ENCODE results near the gene MID1. TPM values are rescaled to one million over a fixed set of nuclear protein-coding genes. Genes with fewer than 3 reads are reported as not detected.

Gene MID1
- total RNA-seq, 1 experiment from 2014 or later = 79.5 TPM

- Histone ChIP-seq H3K9me3 (ENCODE audit: insufficient read depth, low read depth) (no peaks in the 10 kb centered on the region), H3K4me2 (no peak overlapping the region), H3K27ac (no peak overlapping the region), H3K4me3 (no peak overlapping the region), H3K79me2 (ENCODE audit: low read depth) (no peaks in the 10 kb centered on the region), H3F3A (ENCODE audit: insufficient read depth, low read depth) (no peaks in the 10 kb centered on the region), H2AFZ (no peak overlapping the region), H3K9me2 (ENCODE audit: insufficient read depth) (no peaks in the 10 kb centered on the region), H4K20me1 (ENCODE audit: insufficient read depth) (no peaks in the 10 kb centered on the region), H3K4me1 (replicated peaks; ENCODE audit: insufficient read depth) (no peaks in the 10 kb centered on the region), H3K27me3 (ENCODE audit: insufficient read depth, low read depth) (no peaks in the 10 kb centered on the region), H3K36me3 (ENCODE audit: low read depth) (no peaks in the 10 kb centered on the region)
- intact Hi-C loops (cut with micrococcal nuclease; ENCODE audit: unreplicated experiment) = no loop called here
- no TSS peak for BruUV-seq (replicated peaks)
- DNase-seq = no peak
- ChIA-PET POLR2A (ENCODE audit: unreplicated experiment) (interaction anchor here (0.6 kb wide), 1 partner anchor 492 kb away, joined by 6 read pairs; no protein-coding TSS in a partner anchor), CTCF (no interaction called here)
- TF ChIP-seq EZH2 (IDR thresholded peaks at IDR 0.05; ENCODE audit: low read depth) = no peak
- TF ChIP-seq CTCF (conservative IDR thresholded peaks at IDR 0.05) = no peak
Observed at GRCh38 chrX:10427249-10427648, 193.1 kb downstream of the MID1 start.

- ChIA-PET CTCF (no interaction called here), POLR2A (ENCODE audit: unreplicated experiment) (no interaction called here)
- no peaks in the 10 kb centered on the region for H3K9me2 ChIP-seq (ENCODE audit: insufficient read depth)
- H3F3A ChIP-seq (ENCODE audit: insufficient read depth, low read depth) = no peaks in the 10 kb centered on the region
- no peaks in the 10 kb centered on the region for H4K20me1 ChIP-seq (ENCODE audit: insufficient read depth)
- no peaks in the 10 kb centered on the region for H3K79me2 ChIP-seq (ENCODE audit: low read depth)
- DNase-seq = no peak
- no peaks in the 10 kb centered on the region for H3K4me1 ChIP-seq (replicated peaks; ENCODE audit: insufficient read depth)
- no peak overlapping the region for H3K27ac ChIP-seq
- no peak overlapping the region for H3K4me3 ChIP-seq
- intact Hi-C loops (cut with micrococcal nuclease; ENCODE audit: unreplicated experiment) = no loop called here
- TF ChIP-seq EZH2 (IDR thresholded peaks at IDR 0.05; ENCODE audit: low read depth) (no peak), CTCF (conservative IDR thresholded peaks at IDR 0.05) (no peak)
- no TSS peak for BruUV-seq (replicated peaks)
- no peak overlapping the region for H3K4me2 ChIP-seq
- no peak overlapping the region for H2AFZ ChIP-seq
- no peaks in the 10 kb centered on the region for H3K9me3 ChIP-seq (ENCODE audit: insufficient read depth, low read depth)
- H3K27me3 ChIP-seq (ENCODE audit: insufficient read depth, low read depth) = no peaks in the 10 kb centered on the region
- no peaks in the 10 kb centered on the region for H3K36me3 ChIP-seq (ENCODE audit: low read depth)
Observed at GRCh38 chrX:10423716-10424115, 196.7 kb downstream of the MID1 start.

GRCh38 chrX:10420134-10420533 is 200.3 kb downstream of the MID1 start:
- BruUV-seq (replicated peaks) = no TSS peak
- no peaks in the 10 kb centered on the region for H4K20me1 ChIP-seq (ENCODE audit: insufficient read depth)
- no peaks in the 10 kb centered on the region for H3K9me3 ChIP-seq (ENCODE audit: insufficient read depth, low read depth)
- H3K4me2 ChIP-seq = no peak overlapping the region
- H3K27me3 ChIP-seq (ENCODE audit: insufficient read depth, low read depth) = no peaks in the 10 kb centered on the region
- H3K4me1 ChIP-seq (replicated peaks; ENCODE audit: insufficient read depth) = peaks cover 12% of the 10 kb centered on the region
- CTCF ChIA-PET = no interaction called here
- H3K9me2 ChIP-seq (ENCODE audit: insufficient read depth) = no peaks in the 10 kb centered on the region
- DNase-seq = no peak
- no peaks in the 10 kb centered on the region for H3K79me2 ChIP-seq (ENCODE audit: low read depth)
- POLR2A ChIA-PET (ENCODE audit: unreplicated experiment) = no interaction called here
- H3K27ac ChIP-seq = no peak overlapping the region
- H3F3A ChIP-seq (ENCODE audit: insufficient read depth, low read depth) = no peaks in the 10 kb centered on the region
- H3K4me3 ChIP-seq = no peak overlapping the region
- H3K36me3 ChIP-seq (ENCODE audit: low read depth) = no peaks in the 10 kb centered on the region
- TF ChIP-seq CTCF (conservative IDR thresholded peaks at IDR 0.05) (no peak), EZH2 (IDR thresholded peaks at IDR 0.05; ENCODE audit: low read depth) (no peak)
- H2AFZ ChIP-seq = no peak overlapping the region
- intact Hi-C loops (cut with micrococcal nuclease; ENCODE audit: unreplicated experiment) = no loop called here

Data from PC-9 (cell line).